Stimulated activated CD4-positive, alpha-beta T cell treated with anti-CD3 and anti-CD28 coated beads, Interleukin-2, amount 100 ng/mL, for 4 hours (primary cell): ENCODE results near the gene RAMAC.
"Not testable (repeated sequence)": the region's sequence is repeated elsewhere in the genome, so short reads cannot be mapped to it uniquely, and the experiment has no call there.

Experiments used
- DNase-seq: peaks from one replicate; pipeline ENCODE4 v3.0.0-alpha.2; 2020; ENCODE audit warnings: low read depth

The RAMAC gene

DNA sequence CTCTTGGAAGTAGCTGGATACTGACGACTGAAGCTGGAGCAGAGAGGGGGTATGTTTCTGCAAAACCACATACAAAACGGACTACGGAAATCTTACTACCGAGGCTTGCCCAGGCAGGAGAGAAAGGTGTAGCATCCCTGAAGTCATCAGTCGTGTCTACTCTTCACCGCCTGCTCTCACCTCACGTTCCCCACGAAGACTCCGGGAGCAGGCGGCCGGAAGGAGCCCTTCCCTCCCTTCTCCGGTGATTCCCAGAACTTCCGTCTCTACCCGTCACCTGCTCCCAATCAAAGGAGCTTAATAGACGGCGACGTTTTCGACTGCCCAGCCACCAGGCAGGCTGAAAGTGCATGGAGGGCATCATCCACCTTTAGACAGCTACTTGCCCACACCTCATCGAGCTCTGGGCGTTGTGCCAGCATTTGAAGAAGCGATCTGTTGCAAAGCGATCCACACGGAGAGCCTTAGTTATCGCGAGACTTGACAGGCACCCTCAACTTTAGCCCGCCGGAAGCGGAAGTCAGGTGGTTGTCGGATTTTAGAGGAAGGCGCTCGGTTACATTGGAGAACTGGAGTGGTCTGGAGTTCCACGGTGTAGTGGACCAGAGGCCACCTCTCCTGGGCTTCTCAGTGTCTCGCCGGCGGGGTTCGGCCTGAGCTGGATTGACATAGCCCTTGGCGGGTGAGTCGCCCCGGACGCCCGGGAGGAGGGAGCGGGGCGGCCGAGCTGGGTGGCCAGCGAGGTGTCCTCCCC is at the start of gene RAMAC:
TSS of gene RAMAC (plus strand) at position 523 of the 754 bp plus-strand sequence. CDS start 2,809 bp downstream, outside the sequence.
- peak; percentile 89 for DNase-seq

DNA sequence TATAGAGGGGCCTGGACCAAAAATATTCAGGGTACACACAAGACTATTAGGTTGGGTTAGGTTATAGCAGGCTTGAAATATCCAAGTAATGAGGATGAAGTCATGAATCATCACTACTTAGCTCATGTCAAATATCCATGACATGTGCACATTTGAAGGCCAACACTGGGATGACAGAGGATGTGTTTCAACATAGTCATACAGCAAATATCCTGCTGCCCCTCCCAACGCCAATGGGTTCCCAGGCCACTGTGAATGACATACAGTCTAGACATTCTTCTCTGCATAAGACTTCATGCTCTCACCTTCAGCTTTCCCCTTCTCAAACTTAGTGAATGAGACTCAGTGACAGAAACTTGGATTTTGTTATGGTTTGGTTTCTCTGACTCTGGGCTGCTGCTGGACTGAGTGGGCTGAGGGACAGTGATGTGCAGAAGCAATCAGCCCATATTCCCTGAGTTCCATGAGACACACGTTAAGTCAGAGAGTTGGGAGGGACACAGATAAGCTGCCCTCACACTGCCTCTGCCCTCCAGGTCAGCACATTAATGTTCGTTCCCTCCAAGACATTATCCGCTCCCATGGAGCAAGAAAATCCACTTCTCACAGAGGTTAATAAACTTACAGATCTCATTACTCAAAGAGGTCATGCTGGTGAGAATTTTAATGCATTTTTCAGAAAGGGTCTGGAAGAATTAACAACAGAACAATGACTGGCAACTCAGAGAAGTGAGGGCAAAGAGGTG is 48.9 kb upstream of the RAMAC start:
- DNase-seq, result no peak

DNA sequence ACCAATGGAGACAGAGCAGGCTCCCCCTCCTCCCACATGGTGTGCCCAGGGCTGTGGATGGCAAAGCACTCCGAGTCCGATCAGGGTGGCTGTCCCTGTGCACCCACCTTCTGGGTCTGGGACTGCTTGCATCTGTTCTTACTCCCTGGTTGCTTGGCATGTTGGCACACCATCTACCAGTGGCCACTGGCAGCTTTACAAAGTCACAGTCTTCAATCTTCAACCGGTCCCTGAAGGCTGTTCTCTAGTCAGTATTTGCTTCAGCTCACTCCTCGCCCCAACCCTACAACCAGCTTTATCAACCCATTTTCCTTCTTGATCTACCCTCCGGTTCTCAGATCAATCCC is 48.3 kb upstream of the RAMAC start:
- DNase-seq, result no peak

DNA sequence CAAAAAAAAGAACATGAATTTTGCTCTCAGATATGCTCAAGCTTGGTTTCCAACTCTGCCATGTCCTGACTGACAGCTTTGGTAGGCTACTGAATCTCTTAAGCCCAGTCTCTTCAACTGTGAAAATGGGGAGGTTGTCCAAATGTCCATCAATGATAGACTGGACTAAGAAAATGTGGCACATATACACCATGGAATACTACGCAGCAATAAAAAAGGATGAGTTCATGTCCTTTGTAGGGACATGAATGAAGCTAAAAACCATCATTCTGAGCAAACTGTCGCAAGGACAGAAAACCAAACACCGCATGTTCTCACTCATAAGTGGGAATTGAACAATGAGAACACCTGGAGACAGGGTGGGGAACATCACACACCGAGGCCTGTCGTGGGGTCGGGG is 46.3 kb upstream of the RAMAC start:
- not testable (repeated sequence) for DNase-seq

DNA sequence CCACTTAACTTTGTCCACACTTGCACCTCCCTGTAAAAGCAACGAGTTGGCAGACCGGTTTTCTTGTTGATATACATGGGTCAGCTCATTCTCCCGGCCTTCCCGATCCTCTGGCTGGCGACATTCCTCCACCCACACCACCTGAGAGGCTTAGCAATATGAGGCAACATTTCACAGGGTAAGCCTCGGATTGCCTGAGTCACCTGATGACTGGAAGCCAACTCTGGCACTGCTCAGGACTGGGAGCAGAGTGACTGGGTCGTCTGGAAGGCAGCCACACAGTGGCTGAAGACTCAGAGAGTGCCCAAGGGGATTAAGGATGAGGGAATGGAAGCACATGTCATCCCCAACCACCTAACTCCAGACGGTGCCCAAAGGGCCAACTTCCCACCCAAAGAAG is 43.3 kb upstream of the RAMAC start:
- DNase-seq, result no peak

DNA sequence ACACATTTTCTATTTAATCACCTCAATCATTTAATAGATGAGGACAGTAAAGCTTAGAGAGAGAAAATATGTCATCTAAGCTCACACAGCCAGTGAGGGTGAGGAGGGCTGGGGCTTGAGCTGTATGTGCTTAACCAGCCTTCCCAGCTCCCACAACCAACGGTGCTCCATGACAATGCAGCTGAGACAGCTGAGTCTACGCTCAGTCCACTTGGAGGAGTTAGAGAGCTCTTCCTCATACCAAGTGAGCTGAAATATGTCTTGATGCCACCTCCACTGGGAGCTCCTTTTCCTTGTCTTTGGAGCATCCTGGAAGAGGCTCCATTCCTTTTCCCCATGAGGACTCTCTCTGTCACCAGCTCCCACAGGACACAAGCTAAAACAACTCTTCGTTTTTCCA is 42.8 kb upstream of the RAMAC start:
- DNase-seq, result no peak

DNA sequence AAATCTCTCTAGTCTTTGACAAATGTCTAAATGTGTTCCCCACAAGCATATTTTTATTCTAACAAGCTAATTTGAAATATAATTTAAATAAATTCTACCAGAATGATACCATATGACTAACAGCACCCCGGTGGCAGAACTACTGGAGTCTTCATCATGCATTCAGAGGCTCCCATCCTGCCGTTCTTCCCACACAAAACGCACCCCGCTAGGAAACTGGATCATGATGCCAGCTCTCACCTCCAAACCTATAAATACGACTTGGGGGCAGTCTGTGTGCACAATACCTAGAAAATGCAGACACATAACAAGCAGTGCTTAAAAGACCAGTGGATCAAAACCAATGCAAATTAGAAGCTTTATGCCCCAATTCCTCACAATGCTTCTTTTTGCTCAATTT is 42.0 kb upstream of the RAMAC start:
- no peak for DNase-seq

DNA sequence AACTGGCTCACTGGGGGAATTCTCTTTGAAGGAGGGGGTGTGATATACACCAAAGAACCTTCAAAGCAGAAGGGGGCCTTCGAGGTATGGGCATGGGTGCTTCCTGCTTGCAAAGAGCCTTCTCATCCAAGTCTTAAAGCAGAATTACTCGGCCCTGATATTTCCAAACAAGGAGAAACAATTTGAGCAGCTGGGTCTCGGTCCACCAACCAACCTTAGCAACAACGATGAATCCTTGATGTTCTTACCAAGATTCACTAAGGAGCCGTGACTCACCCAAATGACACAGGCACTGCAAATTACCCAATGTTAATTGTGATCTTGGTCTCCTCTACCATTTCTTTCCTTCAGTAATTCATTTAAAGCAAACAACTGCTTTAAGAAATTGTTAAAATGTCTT is 41.2 kb upstream of the RAMAC start:
- DNase-seq, result no peak

DNA sequence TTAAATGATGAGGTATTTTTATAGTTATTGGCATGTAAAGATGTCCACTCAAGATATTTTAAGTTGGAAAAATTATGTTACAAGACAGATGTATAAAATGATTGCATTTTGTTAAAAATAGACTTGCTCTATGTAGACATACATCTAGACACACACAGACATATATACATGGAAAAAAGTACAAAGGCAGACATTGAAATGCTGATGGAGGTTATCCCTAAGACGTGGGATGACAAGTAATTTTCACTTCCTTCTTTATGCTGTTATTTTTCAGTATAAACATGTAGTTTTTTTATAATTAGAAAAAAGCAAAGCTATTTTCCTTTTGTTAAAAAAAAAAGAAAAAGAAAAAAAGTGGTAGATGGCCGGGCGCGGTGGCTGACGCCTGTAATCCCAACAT is 40.7 kb upstream of the RAMAC start:
- no peak for DNase-seq

DNA sequence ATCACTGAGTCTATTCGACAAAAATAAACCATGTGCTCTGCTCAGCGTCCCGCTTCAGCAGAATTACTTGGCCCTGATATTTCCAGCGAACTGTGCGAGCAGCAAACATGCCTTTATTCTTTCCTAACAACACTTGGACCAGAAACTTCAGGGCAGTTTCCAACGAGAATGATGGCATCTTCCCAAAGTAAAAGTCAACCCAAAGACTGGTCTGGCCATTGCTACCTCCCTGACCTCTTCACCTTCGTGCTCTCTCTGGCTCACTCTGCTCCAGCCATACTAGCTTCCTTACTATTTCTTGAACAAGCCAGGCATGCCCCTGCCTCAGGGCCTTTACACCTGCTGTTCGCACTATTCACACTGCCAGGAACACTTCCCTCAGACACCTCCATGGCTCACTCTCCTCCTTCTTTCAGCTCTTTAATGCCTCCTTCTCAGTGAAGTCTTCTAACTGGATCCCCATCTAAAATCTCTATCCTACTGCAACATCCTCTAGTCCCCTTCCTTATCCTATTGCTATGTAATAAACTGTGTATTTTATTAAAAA is 39.8 kb upstream of the RAMAC start:
- DNase-seq, result no peak

DNA sequence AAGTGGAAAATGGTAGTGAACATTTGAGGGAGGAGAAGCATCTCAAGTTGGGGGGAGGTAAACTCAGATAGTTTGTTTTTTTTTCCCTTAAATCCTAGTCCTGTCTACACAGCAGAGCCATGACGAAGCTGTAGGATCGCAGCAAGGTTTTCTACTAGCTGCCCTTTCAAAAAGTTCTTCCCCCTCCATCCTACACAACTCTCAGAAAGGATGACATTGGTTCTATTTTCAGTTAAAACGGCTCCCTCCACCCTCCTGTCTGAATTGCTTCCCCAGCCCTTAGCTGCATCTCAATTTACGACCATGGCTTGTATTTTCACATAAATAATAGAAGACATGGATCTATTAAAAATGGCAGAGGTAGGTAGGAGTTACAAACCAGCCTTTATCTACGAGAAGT is 35.7 kb upstream of the RAMAC start:
- no peak for DNase-seq

DNA sequence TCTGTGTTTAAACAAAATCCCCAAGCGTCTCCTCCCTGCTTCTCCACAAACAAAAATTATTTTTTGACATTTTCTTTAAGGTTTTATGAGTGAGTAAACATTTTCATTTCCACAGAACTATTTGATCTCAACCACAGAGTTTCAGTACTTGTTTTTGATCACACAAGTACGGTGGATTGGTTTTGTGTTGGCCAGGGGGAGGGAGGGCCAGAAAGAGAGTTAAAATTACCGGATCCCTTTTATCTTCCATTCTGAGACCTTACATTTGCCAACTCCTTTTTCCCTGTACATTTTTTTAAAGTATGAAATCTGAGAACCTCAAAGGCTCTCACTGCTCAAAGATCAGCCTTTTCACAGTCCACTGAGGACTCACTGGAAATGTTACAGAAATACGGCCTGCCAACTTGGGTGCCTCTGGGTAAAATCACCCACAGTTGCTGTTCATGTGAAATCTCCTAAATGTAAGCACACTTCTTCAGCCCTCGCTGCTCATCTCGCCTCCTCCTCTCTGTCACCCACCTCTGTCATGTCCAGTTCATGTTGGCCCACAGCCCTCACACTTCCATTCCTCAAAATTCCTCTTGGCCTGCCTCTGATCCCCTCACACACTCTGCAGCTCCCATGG is 35.2 kb upstream of the RAMAC start:
- no peak for DNase-seq

DNA sequence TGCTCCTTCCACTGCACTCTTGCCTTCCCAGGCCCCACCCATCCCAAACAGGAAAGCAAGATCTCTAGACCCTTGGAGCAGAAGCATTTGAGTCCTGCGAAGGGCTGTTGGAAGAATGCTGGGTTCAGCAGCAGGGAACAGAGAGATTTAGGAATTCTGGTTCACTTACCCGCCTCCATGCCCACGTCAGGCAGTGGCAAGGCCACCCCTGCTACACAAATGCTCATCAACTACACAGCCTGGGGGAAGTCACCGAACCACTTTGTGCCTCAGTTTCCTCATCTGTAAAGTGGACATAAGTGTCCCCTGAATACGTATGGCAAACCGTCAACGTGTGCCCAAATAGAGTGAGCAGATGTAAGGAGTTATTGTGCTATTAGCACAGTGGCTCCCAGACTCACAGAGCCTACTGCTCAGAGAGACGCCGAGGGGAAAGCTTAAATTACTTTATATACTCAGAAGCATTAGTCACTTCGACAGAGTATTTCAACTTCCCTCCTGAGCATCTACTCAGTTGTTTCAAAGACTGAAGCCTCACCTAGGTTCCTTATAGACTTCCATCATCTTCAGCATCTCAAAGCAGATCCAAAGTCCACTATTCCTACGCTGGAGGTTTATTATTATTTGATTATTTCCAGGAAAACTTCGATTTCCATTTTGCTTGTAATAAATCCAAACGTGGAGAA is 34.4 kb upstream of the RAMAC start:
- no peak for DNase-seq

DNA sequence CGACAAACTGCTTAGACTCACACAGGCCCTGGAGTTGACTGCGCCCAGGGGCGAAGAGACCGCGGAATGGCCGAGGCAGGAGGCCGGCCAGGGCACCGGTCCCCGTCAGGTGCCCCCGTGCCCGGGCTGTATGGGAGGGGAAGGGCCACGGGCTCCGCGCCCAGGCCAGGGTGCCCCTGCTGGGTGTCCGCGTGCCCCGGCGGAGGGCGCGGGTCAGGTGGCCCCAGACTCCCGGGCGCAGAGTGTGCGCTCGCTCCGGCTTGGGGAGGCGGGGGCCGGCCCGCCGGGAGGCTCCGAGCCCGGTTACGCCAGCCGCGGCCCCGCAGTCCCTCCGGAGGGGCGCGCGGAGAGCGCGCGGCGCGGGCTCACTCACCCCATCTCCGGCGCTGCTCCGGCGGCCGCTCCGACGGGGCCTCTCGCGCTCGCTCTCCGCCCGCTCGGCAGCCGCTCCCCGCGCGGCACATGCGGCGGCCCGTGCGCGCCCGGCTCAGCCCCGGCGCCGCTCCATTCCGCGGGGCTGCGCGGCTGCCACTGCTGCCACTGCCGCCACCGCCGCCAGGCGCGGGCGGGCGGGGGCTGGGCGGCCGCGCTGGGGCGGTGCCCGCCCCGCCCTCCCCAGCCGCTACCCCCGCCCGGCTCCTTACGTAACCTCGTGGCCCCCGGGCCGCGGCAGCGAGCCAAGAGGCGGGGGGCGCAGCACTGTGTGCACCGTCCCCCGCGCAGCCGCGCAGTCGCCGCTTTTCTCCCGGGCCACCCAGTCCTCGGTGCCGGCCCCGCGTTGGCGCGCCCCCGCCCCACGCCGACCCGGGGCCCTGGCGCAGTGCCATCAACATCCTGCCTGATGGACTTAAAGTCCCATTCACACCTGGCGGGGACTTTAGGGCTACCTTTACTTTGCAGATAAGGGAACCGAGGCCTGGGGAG is 33.6 kb upstream of the RAMAC start, which contains the start of gene HOMER2:
TSS of gene HOMER2 (minus strand) at position 563 of the 924 bp plus-strand sequence. CDS start at position 378, 185 bp downstream.
- DNase-seq, result no peak

DNA sequence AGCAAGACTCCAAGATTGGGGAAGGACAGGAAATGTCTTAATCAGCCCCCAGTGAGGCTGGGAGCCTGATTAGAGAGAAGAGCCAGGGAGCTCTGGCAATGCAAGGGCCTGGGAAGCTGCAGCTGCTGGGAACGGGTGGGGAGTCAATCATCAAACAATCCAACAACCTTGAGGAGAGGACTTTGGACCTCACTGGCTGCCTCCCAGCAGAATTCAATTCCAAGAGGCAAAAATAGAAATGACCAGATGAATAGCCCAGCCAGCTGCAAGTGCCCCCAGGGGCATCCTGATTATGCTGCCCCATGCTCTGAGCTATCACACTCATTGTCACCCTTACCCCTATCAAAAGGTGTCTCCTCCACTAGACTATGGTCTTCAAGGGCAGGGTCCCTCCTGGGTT is 27.4 kb upstream of the RAMAC start:
- no peak for DNase-seq

DNA sequence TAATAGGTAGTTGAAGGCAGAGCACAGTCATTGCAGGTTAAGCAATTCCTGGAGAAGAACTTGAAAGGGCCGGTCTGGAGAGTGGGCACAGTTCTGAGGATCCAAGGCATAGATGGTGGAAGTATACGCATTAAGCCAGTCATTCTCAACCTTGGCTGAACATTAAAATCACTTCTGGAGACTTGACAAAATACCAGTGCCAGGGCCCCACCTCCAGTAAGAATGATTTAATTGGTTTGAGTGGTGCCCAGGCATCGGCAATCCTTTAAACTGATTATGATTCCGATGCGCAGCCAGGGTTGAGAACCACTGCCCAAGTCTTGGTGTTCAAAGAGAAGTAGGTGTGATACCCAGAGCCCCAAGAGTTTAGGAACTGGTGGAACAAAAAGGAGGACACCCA is 26.6 kb upstream of the RAMAC start:
- no peak for DNase-seq

DNA sequence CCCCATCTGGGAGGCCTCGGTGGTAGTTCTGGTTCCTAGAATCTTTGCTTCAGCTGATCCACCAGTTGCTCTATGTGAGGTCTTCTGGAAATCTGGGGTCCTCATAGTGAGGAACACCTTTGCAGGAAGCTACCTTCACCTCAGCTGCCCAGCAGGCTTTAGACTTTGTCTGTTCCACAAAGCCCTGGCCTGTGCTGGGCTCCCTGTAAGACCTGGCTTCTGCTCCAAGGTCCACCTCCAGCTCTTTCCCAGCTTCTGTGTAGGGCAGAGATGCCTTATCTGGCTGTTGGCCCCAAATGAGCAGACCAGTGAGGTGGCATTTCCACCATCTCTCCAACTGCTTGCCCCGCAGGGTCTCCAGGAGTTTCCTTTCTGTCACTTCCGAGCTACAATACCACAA is 25.2 kb upstream of the RAMAC start:
- DNase-seq, result no peak

DNA sequence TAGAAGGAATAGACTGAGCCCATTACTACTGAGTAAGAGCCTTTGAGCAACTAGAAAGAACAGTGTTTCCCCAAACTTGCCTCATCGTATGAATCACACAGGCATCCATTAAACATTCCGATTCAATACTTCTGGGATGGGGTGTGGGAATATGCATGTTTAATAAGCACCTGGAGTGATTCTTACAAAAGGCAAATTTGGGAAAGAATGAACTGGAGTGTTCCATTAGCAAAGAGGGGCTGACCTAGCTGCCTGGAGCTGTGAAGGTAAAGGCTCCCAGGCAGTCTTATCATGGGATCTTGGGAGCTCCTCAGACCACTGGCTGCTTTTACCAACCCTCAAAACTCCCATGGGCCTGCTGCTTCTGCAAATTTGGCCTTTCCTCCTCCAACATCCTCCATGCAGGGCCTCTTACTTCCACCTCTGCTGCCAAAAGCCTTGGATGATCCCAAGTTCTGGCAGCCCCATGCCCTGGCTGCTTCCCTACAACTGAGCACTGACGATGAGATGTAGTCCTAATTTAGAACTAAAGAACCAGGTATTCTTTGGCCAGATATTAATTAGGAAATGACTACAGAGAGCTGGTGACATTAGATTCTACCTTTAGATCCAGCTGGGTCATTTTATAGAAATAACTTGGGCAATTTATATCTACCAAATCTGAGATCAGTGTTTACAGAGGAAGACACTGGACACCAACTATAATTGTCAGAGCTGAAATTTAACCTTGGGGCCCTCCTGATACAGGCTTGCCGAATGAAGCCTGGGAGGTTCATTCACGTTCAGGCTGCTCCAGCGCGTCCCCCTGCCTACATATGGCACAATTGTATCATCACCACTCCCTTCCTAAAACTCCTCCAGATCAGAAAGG is 22.3 kb upstream of the RAMAC start:
- no peak for DNase-seq

DNA sequence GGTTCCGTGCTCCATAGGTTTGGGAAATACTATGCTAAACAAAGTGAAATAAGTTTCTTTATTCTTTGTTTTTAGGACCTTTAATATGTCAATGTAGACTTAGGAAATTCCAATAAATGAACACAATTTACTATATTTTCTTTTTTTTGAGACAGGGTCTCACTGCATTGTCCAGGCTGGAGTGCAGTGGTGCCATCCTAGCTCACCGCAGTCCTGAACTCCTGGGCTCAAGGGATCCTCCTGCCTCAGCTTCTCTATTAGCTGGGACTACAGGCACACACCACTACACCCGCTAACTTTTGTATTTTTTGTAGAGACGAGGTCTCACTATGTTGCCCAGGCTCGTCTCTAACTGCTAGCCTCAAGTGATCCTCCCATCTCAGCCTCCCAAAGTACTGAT is 21.1 kb upstream of the RAMAC start:
- DNase-seq, result no peak

DNA sequence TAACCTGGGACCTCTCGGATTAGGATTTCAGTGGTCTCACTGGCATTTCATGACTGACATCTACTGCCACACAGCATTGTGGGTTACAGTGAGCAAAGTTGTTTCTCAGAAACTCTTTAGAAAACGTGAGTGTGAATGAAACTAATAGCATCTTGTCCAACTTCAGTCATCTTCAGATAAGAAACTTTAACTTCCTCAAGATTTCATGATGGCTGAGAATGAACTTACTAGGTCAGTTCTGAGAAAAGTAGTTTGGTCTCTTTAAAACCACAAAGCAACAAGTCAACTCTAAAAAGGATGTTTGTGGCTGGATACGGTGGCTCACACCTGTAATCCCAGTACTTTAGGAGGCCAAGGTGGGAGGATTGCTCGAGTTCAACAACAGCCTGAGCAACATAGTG is 19.3 kb upstream of the RAMAC start:
- DNase-seq, result no peak
